Breast epithelium (tissue), 4 donors: ENCODE data around the gene DOCK9. TPM values are rescaled to one million over a fixed set of nuclear protein-coding genes. Genes with fewer than 3 reads are reported as not detected.

ENCODE experiments used
- DNase-seq, 2 donors: peaks; one replicate each; pipeline ENCODE4 v3.0.0-alpha.2; 2019; ENCODE audit warnings: low spot score in 2 of 2
- H3K27ac ChIP-seq, 2 donors: fragments of 200-600 bp; sonication (generic) in 1 of 2; one replicate each; pipeline ENCODE4 v1.5.1; 2016 to 2019; ENCODE audit warnings: mild to moderate bottlenecking in 1 of 2
- H3K27me3 ChIP-seq, 2 donors: fragments of 200-600 bp; sonication (generic) in 1 of 2; one replicate each; pipeline versions ENCODE4 v1.5.1 to v1.6.0; 2017 to 2019; ENCODE audit warnings: control low read depth in 1 of 2, mild to moderate bottlenecking in 1 of 2
- H3K36me3 ChIP-seq: fragments of 200-600 bp; one replicate; pipeline ENCODE4 v1.5.1; 2019
- H3K4me1 ChIP-seq, 2 donors: fragments of 200-600 bp; sonication (generic); one replicate each; pipeline ENCODE4 v1.5.1; 2016 to 2019; ENCODE audit warnings: control low read depth in 1 of 2
- H3K4me3 ChIP-seq, 3 donors: fragments of 200-600 bp; sonication (generic); 1 replicate in 2 of 3; 2 replicates in 1 of 3; pipeline ENCODE4 v1.5.1; 2016 to 2019; ENCODE audit warnings: mild to moderate bottlenecking in 3 of 3, moderate library complexity in 2 of 3
- H3K9me3 ChIP-seq, 2 donors: fragments of 200-600 bp; sonication (generic) in 1 of 2; one replicate each; pipeline ENCODE4 v1.5.1; 2016 to 2019; ENCODE audit warnings: control low read depth in 1 of 2
- CTCF ChIP-seq, 3 donors: fragments of 450-650 bp; IDR thresholded peaks; one replicate each; pipeline ENCODE4 v1.5.1; 2016 to 2017; ENCODE audit warnings: antibody characterized with exemption in 3 of 3, mild to moderate bottlenecking in 3 of 3, moderate library complexity in 3 of 3
- POLR2A ChIP-seq: fragments of 450-650 bp; IDR thresholded peaks from one replicate; pipeline ENCODE4 v1.6.1; 2016; ENCODE audit warnings: antibody characterized with exemption, mild to moderate bottlenecking, moderate library complexity
- POLR2AphosphoS5 ChIP-seq, 3 donors: sonication (generic); formaldehyde crosslinking; IDR thresholded peaks; one replicate each; pipeline ENCODE4 v1.6.1; 2017; ENCODE audit warnings: antibody characterized with exemption in 3 of 3
- intact Hi-C: fragments of 100-400 bp; cut with DNase I; formaldehyde crosslinking; loops from one replicate; pipeline ENCODE4 v1.15.1; 2023; ENCODE audit warnings: low total_unique reads
- total RNA-seq, 3 donors: library from RNA; depleted of rRNA; stranded (reverse); fragments of >200 nt; gene quantifications; one replicate each; pipeline ENCODE4 v1.1.0, GENCODE V29; 2016

Gene DOCK9
- total RNA-seq, 3 donors from 2014 or later: 85.5 to 155 (median 92.2) TPM

- no peaks in the 10 kb centered on the region for H3K36me3 ChIP-seq
Measured at GRCh38 chr13:98831236-98831635, 146.6 kb downstream of the DOCK9 start.

GRCh38 chr13:98829541-98829940 lies 148.3 kb downstream of the DOCK9 start:
- no peaks in the 10 kb centered on the region for H3K36me3 ChIP-seq
- TF ChIP-seq POLR2A: no peak
- no peaks in the 10 kb centered on the region for H3K4me1 ChIP-seq
- intact Hi-C loops: no loop called here
- H3K9me3 ChIP-seq: no peaks in the 10 kb centered on the region
- DNase-seq: no peak
- no peak overlapping the region for H3K27ac ChIP-seq
- no peaks in the 10 kb centered on the region for H3K27me3 ChIP-seq
- H3K4me3 ChIP-seq: no peak overlapping the region

More at GRCh38 chr13:98831236-98831635, 146.6 kb downstream of the DOCK9 start:
- Histone ChIP-seq H3K27me3 (no peaks in the 10 kb centered on the region), H3K4me3 (no peak overlapping the region), H3K9me3 (no peaks in the 10 kb centered on the region), H3K27ac (no peak overlapping the region), H3K4me1 (no peaks in the 10 kb centered on the region)
- DNase-seq: no peak
- intact Hi-C loops: no loop called here
- TF ChIP-seq CTCF (IDR thresholded peaks at IDR 0.05) (no peak), POLR2A (no peak), POLR2AphosphoS5 (IDR thresholded peaks at IDR 0.05) (no peak)

- H3K27ac ChIP-seq: no peak overlapping the region
- no peaks in the 10 kb centered on the region for H3K4me1 ChIP-seq
- intact Hi-C loops: no loop called here
- no peak overlapping the region for H3K4me3 ChIP-seq
- no peak for DNase-seq
- H3K36me3 ChIP-seq: no peaks in the 10 kb centered on the region
- no peaks in the 10 kb centered on the region for H3K9me3 ChIP-seq
- no peaks in the 10 kb centered on the region for H3K27me3 ChIP-seq
- TF ChIP-seq POLR2AphosphoS5 (IDR thresholded peaks at IDR 0.05) (no peak), CTCF (IDR thresholded peaks at IDR 0.05) (no peak), POLR2A (no peak)
Measured at GRCh38 chr13:98828614-98829013, 149.2 kb downstream of the DOCK9 start.

GRCh38 chr13:98827449-98827848 lies 150.4 kb downstream of the DOCK9 start:
- DNase-seq: no peak
- H3K4me1 ChIP-seq: no peaks in the 10 kb centered on the region
- no peak overlapping the region for H3K27ac ChIP-seq
- no peaks in the 10 kb centered on the region for H3K36me3 ChIP-seq
- H3K27me3 ChIP-seq: no peaks in the 10 kb centered on the region
- intact Hi-C loops: no loop called here
- no peaks in the 10 kb centered on the region for H3K9me3 ChIP-seq
- H3K4me3 ChIP-seq: no peak overlapping the region
- TF ChIP-seq POLR2AphosphoS5 (IDR thresholded peaks at IDR 0.05) (no peak), POLR2A (no peak), CTCF (IDR thresholded peaks at IDR 0.05) (no peak)

- no peak for TF ChIP-seq CTCF (IDR thresholded peaks at IDR 0.05)
- TF ChIP-seq POLR2A: no peak
- no peak for TF ChIP-seq POLR2AphosphoS5 (IDR thresholded peaks at IDR 0.05)
- H3K9me3 ChIP-seq: no peaks in the 10 kb centered on the region
- DNase-seq: no peak
- intact Hi-C loops: no loop called here
- no peaks in the 10 kb centered on the region for H3K36me3 ChIP-seq
- no peak overlapping the region for H3K27ac ChIP-seq
- H3K4me3 ChIP-seq: no peak overlapping the region
- H3K27me3 ChIP-seq: no peaks in the 10 kb centered on the region
- H3K4me1 ChIP-seq: no peaks in the 10 kb centered on the region
Measured at GRCh38 chr13:98826146-98826545, 151.7 kb downstream of the DOCK9 start.

- H3K4me1 ChIP-seq: no peaks in the 10 kb centered on the region
- no peak for DNase-seq
- no peaks in the 10 kb centered on the region for H3K9me3 ChIP-seq
- H3K27me3 ChIP-seq: no peaks in the 10 kb centered on the region
- H3K4me3 ChIP-seq: no peak overlapping the region
- TF ChIP-seq POLR2AphosphoS5 (IDR thresholded peaks at IDR 0.05) (no peak), CTCF (IDR thresholded peaks at IDR 0.05) (no peak), POLR2A (no peak)
- intact Hi-C loops: no loop called here
- no peaks in the 10 kb centered on the region for H3K36me3 ChIP-seq
- H3K27ac ChIP-seq: no peak overlapping the region
Measured at GRCh38 chr13:98825659-98826058, 152.2 kb downstream of the DOCK9 start.
